Activated naive CD8-positive, alpha-beta T cell treated with anti-CD3 and anti-CD28 coated beads, Interleukin-2, amount 50 U/mL, for 24 hours (primary cell): ENCODE results near the gene SIN3A.
A peak's percentile ranks its signal among the peaks of the same experiment; 100 is the strongest.
"Not testable (repeated sequence)": the region's sequence is repeated elsewhere in the genome, so short reads cannot be mapped to it uniquely, and the experiment has no call there.

ENCODE experiments used
- ATAC-seq: fragments of 150-1000 bp; cut with Tn5 transposase; one replicate; pipeline ENCODE4 v1.10.0; 2021
- DNase-seq: peaks from one replicate; pipeline ENCODE4 v3.0.0; 2021
- H3K27ac Mint-ChIP-seq: one replicate; pipeline ENCODE4 v1.8.0; 2021; ENCODE audit warnings: mild to moderate bottlenecking, mixed read lengths
- H3K27me3 Mint-ChIP-seq: one replicate; pipeline ENCODE4 v1.8.0; 2021; ENCODE audit warnings: mixed read lengths
- H3K36me3 Mint-ChIP-seq: one replicate; pipeline ENCODE4 v1.8.0; 2021; ENCODE audit warnings: low read depth, mixed read lengths
- H3K4me1 Mint-ChIP-seq: one replicate; pipeline ENCODE4 v1.8.0; 2021; ENCODE audit warnings: mixed read lengths
- H3K4me3 Mint-ChIP-seq: one replicate; pipeline ENCODE4 v1.8.0; 2021; ENCODE audit warnings: mild to moderate bottlenecking, moderate library complexity, mixed read lengths
- H3K9me3 Mint-ChIP-seq: one replicate; pipeline ENCODE4 v1.8.0; 2021; ENCODE audit warnings: mixed read lengths

Gene SIN3A

DNA sequence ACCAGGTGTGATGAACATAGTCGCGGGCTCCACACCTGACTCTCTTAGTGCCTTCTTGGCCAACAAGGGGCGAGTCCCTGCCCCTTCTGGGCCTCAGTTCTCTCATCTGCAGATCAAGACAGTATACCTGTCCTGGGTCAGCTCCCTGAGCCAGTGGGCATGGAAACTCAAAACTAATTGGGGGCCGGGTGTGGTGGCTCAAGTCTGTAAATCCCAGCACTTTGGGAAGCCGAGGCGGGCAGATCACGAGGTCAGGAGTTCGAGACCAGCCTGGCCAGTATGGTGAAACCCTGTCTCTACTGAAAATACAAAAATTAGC, 102.2 kb downstream of the SIN3A start:
- Mint-ChIP-seq H3K36me3 (peaks cover 11% of the 10 kb centered on the region), H3K4me1 (peaks cover 39% of the 10 kb centered on the region), H3K27ac (peak overlapping the region; percentile 81)
- not testable (repeated sequence) for H3K27me3 Mint-ChIP-seq, H3K4me3 Mint-ChIP-seq, ATAC-seq, H3K9me3 Mint-ChIP-seq, DNase-seq

DNA sequence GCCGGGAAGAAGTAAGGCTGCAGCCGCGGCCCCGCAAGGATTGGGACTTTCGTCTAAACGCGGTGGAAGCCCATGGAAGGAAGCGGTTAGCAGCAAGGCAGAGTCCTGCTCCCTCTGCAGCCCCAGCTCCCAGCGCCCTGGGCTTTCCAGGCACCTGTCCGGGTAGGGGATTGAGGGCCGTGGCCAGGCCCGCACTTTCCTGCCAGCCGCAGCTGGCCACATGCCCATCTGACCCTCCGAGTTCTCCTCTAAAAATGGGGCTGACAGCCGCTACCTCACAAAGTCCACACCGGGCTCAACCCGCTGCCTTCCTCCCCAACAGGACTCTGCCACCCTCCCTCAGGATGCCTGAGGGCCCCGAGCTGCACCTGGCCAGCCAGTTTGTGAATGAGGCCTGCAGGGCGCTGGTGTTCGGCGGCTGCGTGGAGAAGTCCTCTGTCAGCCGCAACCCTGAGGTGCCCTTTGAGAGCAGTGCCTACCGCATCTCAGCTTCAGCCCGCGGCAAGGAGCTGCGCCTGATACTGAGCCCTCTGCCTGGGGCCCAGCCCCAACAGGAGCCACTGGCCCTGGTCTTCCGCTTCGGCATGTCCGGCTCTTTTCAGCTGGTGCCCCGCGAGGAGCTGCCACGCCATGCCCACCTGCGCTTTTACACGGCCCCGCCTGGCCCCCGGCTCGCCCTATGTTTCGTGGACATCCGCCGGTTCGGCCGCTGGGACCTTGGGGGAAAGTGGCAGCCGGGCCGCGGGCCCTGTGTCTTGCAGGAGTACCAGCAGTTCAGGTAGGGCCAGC, 102.7 kb downstream of the SIN3A start:
- Mint-ChIP-seq H3K27ac (no peak overlapping the region), H3K4me3 (peak overlapping the region; percentile 45), H3K4me1 (peaks cover 39% of the 10 kb centered on the region), H3K27me3 (peaks cover 6% of the 10 kb centered on the region), H3K36me3 (peaks cover 11% of the 10 kb centered on the region), H3K9me3 (peaks cover 5% of the 10 kb centered on the region)
- DNase-seq (no peak), ATAC-seq (no peak)

DNA sequence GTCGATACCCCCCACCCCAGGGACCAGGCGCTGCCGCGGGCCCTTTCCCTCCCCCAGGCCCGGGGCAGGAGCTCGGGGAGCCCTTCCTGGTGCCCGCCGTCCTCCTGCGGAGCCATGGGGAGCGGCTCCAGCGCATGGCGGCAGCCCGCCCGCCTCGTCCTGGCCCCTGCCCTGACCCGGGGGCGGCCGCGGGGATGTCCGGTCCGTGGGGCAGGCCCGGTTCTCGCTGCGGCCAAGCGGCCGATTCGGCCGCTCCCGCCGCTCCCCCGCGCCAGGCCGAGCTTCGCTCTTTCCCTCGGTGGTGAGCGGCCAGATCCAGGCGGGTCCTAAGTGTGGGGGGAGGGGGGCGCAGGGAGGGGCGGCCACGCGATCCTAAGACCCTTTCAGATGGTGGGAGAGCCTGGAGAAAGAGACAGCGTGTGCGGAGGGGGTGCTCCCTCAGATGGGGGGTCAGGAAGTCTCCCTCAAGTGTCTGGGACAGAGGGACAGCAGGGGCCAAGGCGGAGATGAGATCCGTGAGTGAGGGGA, 103.4 kb downstream of the SIN3A start:
- H3K4me1 Mint-ChIP-seq: peaks cover 39% of the 10 kb centered on the region
- H3K36me3 Mint-ChIP-seq: peaks cover 11% of the 10 kb centered on the region
- H3K27me3 Mint-ChIP-seq: peaks cover 6% of the 10 kb centered on the region
- H3K9me3 Mint-ChIP-seq: peaks cover 5% of the 10 kb centered on the region
- DNase-seq (no peak), ATAC-seq (no peak)
- H3K4me3 Mint-ChIP-seq: peak overlapping the region; percentile 45
- no peak overlapping the region for H3K27ac Mint-ChIP-seq

DNA sequence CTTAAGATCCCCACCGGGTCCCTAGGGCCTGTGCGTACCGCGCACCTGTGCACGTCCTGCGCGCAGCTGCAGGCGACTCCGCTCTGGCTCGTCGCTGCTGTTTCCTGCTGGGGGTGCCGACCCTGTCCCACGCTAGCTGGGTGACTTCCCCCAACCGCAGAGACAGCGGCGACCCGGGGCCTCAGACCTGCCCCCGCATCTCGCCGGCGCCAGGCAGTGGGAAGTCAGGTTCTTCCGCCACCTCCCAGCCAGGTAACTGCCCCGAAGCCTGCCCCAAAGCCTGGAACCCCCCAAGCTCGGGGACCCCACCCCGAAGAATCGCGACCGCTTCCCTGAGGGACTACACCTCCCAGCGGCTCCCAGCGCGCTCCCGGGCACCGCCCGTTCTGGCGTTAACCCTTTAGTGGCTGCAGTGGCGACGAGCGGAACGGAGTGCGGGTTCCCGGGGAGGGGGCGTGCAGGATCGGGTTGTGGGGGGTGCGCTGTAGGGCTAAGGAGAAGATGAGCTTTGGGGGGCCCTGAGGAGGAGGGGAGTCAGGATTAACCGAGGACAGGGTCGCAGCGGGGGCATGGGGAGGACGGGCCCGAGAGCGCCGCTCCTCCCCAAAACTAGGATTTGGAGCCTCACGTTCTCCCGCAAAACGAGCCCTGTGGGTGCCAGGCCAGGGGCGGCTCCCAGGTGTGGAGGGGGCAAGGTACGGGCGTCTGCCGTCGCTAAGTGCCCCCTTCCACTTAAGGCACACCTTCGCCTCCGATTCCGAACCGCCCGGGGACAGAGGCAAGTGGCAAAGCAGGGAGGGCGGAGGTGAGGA, 104.1 kb downstream of the SIN3A start:
- Mint-ChIP-seq H3K27ac (peak overlapping the region; percentile 29), H3K4me3 (peak overlapping the region; percentile 73), H3K4me1 (peaks cover 39% of the 10 kb centered on the region), H3K27me3 (peaks cover 6% of the 10 kb centered on the region), H3K36me3 (peaks cover 11% of the 10 kb centered on the region), H3K9me3 (peaks cover 5% of the 10 kb centered on the region)
- DNase-seq (peak; percentile 56), ATAC-seq (peak; percentile 42)

DNA sequence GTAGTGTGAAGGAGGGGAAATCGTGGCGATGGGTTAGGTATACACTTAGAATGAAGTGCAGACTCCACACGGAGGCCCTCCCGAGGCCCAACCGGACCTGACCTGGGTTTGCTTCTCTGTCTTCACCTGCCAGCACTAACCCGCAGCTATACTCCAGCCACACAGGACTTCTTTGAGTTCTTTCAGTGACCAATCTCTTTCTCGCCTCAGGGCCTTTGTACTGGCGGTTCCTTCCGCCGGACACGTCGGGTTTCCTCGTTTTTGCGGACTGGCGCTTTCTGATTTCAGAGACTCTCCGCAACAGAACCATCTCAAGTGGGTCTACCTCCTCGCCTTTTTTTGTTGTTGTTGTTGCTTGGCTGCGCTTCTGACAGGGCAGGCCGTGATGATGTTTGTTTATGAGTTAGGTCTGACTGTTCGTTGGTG, 104.7 kb downstream of the SIN3A start, which contains the start of gene NEIL1:
Gene NEIL1, plus strand, starts transcription at position 244 of the 426 bp plus-strand sequence. CDS start 1,867 bp downstream, outside the sequence.
- peaks cover 39% of the 10 kb centered on the region for H3K4me1 Mint-ChIP-seq

DNA sequence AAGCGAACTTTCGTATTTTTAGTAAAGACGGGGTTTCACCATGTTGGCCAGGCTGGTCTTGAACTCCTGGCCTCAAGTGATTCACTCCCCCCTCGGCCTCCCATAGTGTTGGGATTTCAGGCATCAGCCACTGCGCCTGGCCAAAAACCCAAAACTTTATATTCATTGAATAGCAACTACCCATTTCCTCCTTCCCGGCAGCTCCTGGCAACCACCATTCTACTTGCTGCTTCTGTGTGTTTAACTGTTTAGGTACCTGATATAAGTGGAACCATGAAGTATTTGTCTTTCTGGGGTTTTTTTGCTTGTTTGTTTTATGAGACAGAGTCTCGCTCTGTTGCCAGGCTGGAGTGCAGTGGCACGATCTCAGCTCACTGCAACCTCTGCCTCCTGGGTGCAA, 107.5 kb downstream of the SIN3A start:
- not testable (repeated sequence) for H3K27me3 Mint-ChIP-seq, H3K36me3 Mint-ChIP-seq, DNase-seq, H3K4me3 Mint-ChIP-seq, H3K9me3 Mint-ChIP-seq, H3K27ac Mint-ChIP-seq, ATAC-seq
- H3K4me1 Mint-ChIP-seq: peaks cover 18% of the 10 kb centered on the region

More for the DNA sequence above, 104.7 kb downstream of the SIN3A start, which contains the start of gene NEIL1:
- peak within 1 kb of the TSS; percentile 73 for H3K4me3 Mint-ChIP-seq
- ATAC-seq: no peak
- peaks cover 11% of the 10 kb centered on the region for H3K36me3 Mint-ChIP-seq
- H3K27me3 Mint-ChIP-seq: peaks cover 6% of the 10 kb centered on the region
- DNase-seq: no peak
- H3K27ac Mint-ChIP-seq: peak within 1 kb of the TSS; percentile 29
- peaks cover 5% of the 10 kb centered on the region for H3K9me3 Mint-ChIP-seq

DNA sequence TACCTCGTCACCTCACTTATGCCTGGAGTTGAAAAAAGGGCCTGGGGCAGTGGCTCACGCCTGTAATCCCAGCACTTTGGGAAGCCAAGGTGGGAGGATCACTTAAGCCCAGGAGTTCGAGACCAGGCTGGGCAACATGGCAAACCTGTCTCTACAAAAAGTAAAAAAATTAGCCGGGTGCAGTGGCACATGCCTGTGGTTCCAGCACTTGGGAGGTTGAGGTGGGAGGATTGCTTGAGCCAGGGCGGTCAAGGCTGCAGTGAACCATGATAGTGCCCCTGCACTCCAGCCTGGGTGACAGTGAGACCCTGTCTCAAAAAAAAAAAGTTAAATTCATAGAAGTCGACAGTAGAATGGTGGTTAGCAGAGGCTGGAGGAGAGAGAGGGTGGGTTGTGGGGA, 109.3 kb downstream of the SIN3A start:
- Mint-ChIP-seq H3K9me3 (no peaks in the 10 kb centered on the region), H3K36me3 (peaks cover 6% of the 10 kb centered on the region), H3K27me3 (peaks cover 4% of the 10 kb centered on the region), H3K4me1 (peaks cover 11% of the 10 kb centered on the region), H3K27ac (no peak overlapping the region), H3K4me3 (no peak overlapping the region)
- DNase-seq: no peak
- no peak for ATAC-seq

DNA sequence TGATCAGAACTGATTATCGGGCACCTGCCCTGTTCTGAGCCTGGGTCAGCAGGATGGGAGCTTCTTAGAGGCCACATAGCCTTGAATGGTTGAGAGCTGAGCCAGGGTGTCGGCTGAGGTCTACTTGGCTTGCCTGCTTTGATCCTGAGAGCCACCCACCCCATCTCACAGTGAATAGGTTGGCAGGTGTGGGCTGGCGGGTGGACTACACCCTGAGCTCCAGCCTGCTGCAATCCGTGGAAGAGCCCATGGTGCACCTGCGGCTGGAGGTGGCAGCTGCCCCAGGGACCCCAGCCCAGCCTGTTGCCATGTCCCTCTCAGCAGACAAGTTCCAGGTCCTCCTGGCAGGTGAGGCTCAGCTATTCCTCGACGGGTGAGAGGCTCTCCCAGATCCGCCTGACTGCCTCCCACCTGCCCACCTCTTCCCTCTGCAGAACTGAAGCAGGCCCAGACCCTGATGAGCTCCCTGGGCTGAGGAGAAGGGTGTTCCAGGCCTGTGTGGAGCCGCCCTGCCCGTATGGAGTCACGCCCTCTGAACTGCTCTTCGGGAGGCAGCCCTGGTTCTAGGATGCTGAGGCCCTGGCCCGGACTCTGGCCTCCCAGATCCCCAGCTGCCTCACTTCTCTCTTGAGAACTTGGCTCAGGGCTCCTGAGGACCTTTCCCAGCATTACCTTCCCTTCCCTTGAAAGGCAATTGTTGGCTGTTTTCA, 111.8 kb downstream of the SIN3A start:
- Mint-ChIP-seq H3K27ac (no peak overlapping the region), H3K9me3 (no peaks in the 10 kb centered on the region), H3K4me1 (peaks cover 21% of the 10 kb centered on the region), H3K36me3 (peaks cover 6% of the 10 kb centered on the region), H3K27me3 (peaks cover 4% of the 10 kb centered on the region), H3K4me3 (no peak overlapping the region)
- ATAC-seq (no peak), DNase-seq (no peak)

DNA sequence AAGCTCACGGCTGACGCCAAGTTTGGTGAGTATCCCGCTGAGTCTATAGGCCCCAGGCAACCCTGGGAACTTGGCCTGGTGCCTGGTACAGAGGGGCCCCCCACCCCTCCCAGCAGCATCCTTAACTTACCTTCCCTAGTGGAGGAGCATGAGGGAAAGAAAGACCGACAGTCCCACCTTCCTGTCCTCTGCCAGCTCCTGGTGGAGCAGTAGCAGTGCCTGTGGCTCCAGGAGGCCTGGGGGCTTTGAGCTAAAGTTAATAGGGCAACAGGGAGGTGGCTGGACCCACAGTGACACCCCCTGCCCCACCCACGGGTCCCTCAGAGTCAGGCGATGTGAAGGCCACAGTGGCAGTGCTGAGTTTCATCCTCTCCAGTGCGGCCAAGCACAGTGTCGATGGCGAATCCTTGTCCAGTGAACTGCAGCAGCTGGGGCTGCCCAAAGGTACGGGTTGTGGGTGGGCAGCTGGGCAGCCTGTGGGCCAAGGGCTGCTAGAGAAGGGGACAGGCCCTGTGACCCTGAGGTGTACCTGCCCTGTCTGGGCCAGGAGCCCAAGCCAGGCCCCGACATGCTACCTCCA, 112.7 kb downstream of the SIN3A start:
- H3K27ac Mint-ChIP-seq: no peak overlapping the region

DNA sequence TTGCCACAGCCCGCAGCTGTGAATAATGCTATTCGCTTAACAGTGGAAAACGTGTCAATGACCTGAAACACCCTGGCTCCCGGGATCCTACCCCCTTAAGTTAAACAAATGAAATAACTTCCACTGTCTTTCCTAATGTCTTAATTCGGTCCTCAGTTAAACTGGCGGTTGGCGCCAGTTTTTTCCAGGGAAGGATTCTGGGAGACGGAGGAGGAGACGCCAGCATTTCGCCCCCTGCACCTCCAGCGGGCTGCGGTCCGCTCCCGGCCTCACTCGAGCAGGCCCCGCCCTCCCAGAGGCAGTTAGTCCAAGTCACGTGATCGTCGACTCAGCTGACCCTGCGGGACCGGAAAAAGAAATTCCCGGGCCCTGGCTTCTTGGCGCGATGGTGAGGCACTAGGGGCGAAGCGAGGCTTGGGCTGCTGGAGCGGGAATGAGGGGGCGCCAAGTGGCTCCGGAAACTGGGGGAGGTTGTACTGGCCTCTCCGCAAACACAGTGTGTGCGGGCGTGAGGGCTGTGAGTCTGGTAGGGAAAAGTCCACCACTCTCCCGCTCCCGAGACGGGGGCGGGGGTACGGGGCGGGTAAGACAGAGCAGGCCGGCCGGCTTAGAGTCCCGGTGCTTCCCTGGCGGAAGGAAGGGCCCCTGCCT, 115.7 kb downstream of the SIN3A start, which contains the start of gene COMMD4:
Gene COMMD4, plus strand, starts transcription at position 359 of the 651 bp plus-strand sequence. Its CDS starts 27 bp downstream, at position 386.
- DNase-seq: peak; percentile 89
- H3K36me3 Mint-ChIP-seq: peaks cover 6% of the 10 kb centered on the region
- H3K4me3 Mint-ChIP-seq: peak within 1 kb of the TSS; percentile 91
- ATAC-seq: peak; percentile 72
- peak within 1 kb of the TSS; percentile 96 for H3K27ac Mint-ChIP-seq
- peaks cover 21% of the 10 kb centered on the region for H3K4me1 Mint-ChIP-seq
- peaks cover 5% of the 10 kb centered on the region for H3K27me3 Mint-ChIP-seq
- no peaks in the 10 kb centered on the region for H3K9me3 Mint-ChIP-seq

More for the DNA sequence above, 112.7 kb downstream of the SIN3A start:
- H3K9me3 Mint-ChIP-seq: no peaks in the 10 kb centered on the region
- DNase-seq (no peak), ATAC-seq (no peak)
- H3K36me3 Mint-ChIP-seq: peaks cover 6% of the 10 kb centered on the region
- peaks cover 21% of the 10 kb centered on the region for H3K4me1 Mint-ChIP-seq
- H3K27me3 Mint-ChIP-seq: peaks cover 4% of the 10 kb centered on the region
- H3K4me3 Mint-ChIP-seq: no peak overlapping the region

DNA sequence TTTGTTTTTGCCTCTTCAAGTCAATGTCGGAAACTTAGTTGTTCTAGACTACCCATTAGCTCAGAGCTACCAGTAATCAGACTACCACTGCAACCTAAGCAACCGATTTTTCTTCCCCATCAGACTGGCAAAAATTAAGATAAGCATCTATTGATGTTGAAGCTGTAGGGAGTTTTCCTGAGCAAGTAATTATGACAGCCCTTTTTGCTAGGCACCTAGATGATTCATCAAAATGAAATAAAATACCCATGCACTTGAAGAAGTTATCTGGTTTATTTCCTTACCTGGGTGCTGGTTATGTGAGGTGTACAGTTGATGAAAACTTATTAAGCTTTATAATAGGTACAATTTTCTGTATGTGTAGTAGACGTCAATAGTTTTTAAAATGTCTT, 116.2 kb downstream of the SIN3A start:
- Mint-ChIP-seq H3K27ac (peak overlapping the region; percentile 96), H3K4me3 (peak overlapping the region; percentile 91), H3K27me3 (peaks cover 5% of the 10 kb centered on the region), H3K36me3 (peaks cover 5% of the 10 kb centered on the region), H3K9me3 (no peaks in the 10 kb centered on the region), H3K4me1 (peaks cover 21% of the 10 kb centered on the region)
- DNase-seq (no peak), ATAC-seq (no peak)

DNA sequence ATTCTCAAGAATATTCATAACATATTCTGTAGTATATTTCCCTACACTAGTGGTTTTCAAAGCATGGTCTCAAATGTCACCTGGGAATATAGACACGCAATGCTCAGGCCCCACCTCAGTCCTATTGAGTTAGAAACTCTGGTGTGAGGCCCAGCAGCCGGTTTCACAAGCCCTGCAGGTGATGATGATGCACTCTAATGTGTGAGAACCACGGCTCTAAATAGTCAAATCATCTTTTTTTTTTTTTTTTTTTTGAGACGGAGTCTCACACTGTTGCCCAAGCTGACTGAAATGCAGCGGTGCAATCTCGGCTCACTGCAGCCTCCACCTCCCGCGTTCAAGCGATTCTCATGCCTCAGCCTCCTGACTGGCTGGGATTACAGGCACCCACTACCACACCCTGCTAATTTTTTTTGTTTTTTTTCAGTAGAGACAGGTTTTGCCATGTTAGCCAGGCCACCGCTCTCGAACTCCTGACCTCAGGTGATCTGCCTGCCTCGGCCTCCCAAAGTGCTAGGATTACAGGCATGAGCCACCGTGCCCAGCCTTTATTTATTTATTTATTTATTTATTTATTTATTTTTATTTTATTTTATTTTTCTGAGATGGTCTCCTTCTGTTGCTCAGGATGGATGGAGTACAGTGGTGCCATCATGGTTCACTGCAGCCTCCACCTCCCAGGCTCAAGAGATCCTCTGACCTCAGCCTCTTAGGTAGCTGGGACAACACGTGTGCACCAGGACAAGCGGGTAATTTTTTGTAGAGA, 117.7 kb downstream of the SIN3A start:
- not testable (repeated sequence) for H3K27me3 Mint-ChIP-seq, H3K9me3 Mint-ChIP-seq, H3K36me3 Mint-ChIP-seq, ATAC-seq, DNase-seq, H3K4me3 Mint-ChIP-seq, H3K27ac Mint-ChIP-seq
- peaks cover 21% of the 10 kb centered on the region for H3K4me1 Mint-ChIP-seq

DNA sequence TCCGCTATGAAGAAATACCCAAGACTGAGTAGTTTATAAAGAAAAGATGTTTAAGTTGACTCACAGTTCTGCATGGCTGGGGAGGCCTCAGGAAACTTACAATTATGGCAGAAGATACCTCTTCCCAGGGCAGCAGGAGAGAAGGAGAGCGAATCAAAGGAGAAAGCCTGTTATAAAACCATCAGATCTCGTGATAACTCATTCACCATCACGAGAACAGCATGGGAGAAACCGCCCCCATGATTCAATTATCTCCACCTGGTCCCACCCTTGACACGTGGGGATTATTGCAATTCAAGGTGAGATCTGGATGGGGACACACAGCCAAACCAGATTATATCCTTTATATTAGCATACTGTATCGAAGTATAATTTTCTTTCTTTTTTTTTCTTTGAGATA, 119.4 kb downstream of the SIN3A start:
- H3K27ac Mint-ChIP-seq, H3K4me3 Mint-ChIP-seq, H3K36me3 Mint-ChIP-seq: not testable (repeated sequence)

More for the DNA sequence above, 119.4 kb downstream of the SIN3A start:
- not testable (repeated sequence) for DNase-seq, H3K9me3 Mint-ChIP-seq, H3K27me3 Mint-ChIP-seq, ATAC-seq
- peaks cover 17% of the 10 kb centered on the region for H3K4me1 Mint-ChIP-seq
